Hematopoietic multipotent progenitor cell treated with erythropoietin and hydrocortisone succinate and interleukin-3 and kit ligand, for 15 days (in vitro differentiated cells): ENCODE results near the gene TMEM171.

Source experiments
- DNase-seq: peaks from one replicate; pipeline ENCODE4 v3.0.0-alpha.2; 2015; ENCODE audit warnings: low spot score

TMEM171 gene

GRCh38 chr5:73151766-73152410 lies 31.5 kb downstream of the TMEM171 start:
- DNase-seq = no peak

DNA sequence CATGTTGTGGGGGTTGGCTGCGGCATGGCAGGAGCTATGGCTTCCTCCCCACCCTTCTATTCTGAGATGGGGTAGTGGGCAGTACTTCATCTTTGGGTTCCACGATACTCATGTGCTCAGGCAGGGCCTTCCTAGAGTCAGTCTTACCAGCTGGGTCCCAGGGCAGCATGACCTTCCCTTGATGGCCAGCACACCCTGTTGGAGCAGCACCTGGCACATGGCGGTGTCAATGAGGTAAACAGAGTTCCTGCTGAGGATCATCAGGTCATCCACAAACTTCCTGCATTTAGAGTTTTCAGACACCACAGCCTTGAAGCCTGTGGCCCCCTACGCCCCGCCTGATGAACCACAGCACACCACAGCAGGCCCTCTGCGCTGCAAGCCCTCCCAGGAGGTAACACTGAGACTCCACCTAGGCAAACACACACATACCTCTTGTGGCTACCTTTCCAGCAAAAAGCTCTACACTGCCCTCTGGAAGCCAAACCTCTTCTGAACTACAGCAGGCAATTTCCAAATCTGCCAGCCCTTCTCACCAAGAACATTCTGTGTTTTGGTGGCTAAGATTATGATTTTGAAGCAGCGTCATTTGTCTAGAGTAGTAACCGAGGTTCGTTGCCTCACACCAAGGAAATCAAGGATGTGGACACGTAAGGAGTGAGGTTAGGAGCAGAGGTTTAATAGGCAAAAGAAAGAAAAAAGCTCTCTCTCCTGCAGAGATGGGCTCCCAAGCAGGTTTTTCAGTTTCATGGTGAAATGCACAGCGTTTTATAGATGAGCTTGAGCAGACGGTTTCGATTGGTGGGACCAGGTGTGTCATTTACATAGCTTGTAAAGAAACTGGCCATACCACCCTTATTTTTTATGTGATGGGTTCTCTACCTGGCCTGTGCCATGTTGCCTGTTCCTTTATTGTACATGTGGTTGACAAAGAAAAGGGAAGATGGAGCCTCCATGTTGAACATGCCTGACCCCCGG lies 32.3 kb downstream of the TMEM171 start:
- no peak for DNase-seq

DNA sequence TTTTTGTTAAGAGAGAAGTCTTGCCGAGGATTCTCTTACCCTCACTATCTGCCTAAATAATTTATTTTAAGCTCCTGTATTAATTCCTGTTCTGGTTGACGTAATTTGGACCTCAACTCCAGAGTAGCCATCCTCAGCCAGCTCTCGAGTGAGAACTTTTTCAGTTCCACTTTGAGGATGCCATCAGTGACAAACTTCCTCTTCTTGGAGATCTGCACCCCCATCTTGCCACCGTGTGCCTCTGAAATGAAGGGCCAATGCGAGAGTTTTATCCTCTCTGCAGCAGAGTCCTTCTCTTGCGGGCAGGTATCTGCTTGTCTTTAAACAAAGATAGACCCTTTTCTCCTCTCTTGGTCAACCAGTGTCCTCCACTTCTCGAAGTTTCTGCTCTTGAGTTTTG lies 33.1 kb downstream of the TMEM171 start:
- DNase-seq = no peak

- DNase-seq = no peak
Measured at GRCh38 chr5:73154208-73155006, 34.0 kb downstream of the TMEM171 start.

- DNase-seq = no peak
Measured at GRCh38 chr5:73155271-73156222, 35.2 kb downstream of the TMEM171 start.

- no peak for DNase-seq
Measured at GRCh38 chr5:73157414-73158303, 37.3 kb downstream of the TMEM171 start.

GRCh38 chr5:73158313-73158712 lies 37.9 kb downstream of the TMEM171 start:
- DNase-seq = no peak

DNA sequence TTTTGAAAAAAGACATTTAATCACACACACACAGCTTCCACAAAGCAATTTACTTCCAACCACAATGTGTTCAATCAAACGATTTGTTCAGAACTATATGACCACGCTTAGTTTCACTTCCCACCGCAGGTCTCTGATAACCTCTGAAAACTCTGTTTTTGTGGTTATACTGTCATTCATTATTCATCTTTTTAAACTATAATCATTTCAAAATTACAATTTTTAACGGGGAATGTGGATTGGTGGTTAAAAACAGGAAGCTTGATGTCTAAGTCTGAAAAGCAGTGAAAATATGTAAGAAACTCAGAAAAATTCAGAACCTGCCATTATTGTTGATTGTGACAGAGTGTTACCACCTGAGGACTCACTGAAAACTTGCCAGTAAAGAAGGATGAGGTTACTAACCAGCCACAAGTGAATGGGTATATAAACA lies 39.9 kb downstream of the TMEM171 start:
- DNase-seq = no peak

DNA sequence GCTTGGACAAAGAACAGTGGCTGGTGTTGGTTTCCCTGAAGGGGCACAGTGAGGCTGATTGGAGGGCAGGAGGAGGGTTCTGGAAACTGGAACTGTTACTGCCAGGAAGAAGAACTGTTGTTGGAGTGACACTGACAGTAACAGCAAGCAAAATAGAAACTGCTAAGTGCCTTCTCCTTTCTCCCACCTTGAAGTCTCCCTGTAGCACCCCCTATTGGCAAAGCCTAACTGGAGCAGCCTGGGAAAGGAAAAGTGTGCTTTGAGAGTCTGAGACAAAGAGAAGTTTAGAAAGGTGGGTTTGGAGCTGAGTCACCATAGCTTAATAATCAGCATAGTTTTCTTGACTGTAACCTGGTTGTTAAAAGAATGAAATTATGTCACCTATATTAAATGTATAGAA lies 50.1 kb downstream of the TMEM171 start:
- peak; percentile 52 for DNase-seq

DNA sequence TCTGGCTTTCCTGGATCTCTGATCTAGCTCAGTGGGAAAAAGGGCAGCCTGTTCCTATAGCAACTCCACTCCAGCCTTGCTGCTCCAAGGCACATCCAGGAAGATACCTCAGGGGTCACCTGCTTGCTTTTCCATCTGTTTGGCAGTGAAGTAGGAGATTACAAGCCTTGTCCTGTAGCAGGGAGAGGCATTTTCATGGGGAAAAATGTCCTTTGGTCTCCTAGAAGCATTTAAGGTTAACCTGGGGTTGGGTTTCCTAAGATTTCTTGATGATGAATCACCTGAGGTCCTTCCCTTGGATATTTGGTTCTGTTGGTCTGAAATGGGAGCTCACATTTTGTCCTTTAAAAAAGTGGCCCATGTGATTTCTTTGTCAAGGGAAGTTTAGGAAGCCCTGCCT lies 51.1 kb downstream of the TMEM171 start:
- DNase-seq = no peak

GRCh38 chr5:73172951-73173350 lies 52.6 kb downstream of the TMEM171 start, which contains the start of gene TMEM174:
Gene TMEM174 (plus strand): TSS chr5:73173193. CDS start chr5:73173244, 51 bp downstream.
- DNase-seq = no peak

- no peak for DNase-seq
Measured at GRCh38 chr5:73174100-73174815, 53.9 kb downstream of the TMEM171 start.

DNA sequence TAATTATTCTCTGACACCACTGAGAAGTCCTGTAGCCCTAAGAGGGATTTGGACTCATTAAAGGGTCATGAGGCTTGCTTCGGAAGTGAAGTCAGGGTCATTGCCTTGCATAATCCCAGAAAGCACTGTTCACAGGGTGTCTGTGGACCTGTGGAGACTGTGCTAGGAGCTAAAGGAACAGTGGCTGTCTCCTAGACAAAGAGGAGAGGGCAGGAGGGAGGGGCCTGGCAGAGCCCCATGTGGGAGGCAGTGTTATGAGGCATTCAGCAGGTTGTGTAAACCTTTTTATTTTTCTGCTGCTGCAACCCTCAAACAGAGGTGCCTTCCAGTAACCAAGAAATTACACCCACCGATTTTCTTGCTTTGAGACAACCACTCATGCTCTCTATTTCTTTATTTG lies 55.9 kb downstream of the TMEM171 start:
- no peak for DNase-seq

DNA sequence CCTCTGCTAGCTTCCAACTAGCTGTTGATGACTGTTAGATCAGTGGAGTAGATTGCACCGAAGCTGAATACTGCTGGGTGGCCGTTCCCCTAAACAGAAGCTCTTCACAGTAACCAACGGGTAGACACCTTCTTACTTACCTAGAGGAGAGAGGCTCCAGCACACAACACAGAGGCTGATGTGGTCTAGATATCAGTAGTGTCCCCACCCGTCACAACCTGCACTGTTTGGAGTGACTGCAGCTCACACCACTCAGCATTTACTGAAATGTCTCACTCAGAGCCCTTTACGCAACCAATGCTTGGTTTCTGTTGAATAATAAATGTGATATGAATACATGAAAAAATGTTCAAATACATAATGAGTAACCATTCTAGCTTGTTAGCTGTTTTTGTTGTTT lies 57.9 kb downstream of the TMEM171 start:
- no peak for DNase-seq

- no peak for DNase-seq
Measured at GRCh38 chr5:73179730-73180129, 59.4 kb downstream of the TMEM171 start.

DNA sequence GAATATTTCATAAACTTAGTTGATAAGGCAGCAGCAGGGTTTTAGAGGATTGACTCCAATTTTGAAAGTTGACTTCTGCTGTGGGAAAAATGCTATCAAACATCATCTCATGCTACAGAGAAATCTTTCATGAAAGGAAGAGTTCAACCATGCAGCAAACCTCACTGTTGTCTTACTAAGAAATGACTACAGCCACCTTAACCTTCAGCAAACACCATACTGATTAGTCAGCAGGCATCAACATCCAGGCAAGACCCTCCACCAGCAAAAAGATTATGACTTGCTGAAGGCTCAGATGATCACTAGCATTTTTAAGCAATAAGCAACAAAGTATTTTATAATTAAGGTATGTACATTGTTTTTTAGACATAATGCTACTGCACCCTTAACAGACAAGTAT lies 60.2 kb downstream of the TMEM171 start:
- DNase-seq = no peak
